ENCODE measurements around the gene EFNA1. TPM values are rescaled to one million over a fixed set of nuclear protein-coding genes. Genes with fewer than 3 reads are reported as not detected.

The EFNA1 gene
- total and polyA plus RNA-seq, 2 of the 4 experiments (the other 2 are of a cell fraction), result 0.90 to 1.6 TPM

DNA sequence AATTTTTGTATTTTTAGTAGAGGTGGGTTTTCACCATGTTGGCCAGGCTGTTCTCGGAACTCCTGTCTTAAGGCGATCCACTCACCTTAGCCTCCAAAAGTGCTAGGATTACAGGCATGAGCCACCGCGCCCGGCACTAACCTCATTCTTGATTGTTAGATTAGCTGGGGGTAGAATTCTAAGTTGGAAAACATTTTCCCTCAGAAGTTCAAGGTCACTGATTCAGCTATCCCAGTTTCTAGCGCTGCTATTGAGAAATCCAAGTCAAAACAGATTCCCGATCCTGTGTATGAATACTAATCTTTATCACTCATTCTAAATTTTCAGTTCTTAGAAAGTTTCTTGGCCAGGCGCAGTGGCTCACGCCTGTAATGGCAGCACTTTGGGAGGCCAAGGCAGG, 24.4 kb upstream of the EFNA1 start:
- Histone ChIP-seq H4K20me1 (ENCODE audit: insufficient read depth, low read length) (no peaks in the 10 kb centered on the region), H3K23ac (ENCODE audit: low read depth, low read length) (no peak overlapping the region), H3K36me3 (ENCODE audit: control insufficient read depth, insufficient read depth, low read length) (no peaks in the 10 kb centered on the region), H3K27ac (ENCODE audit: insufficient read depth, low read length) (no peak overlapping the region), H3K27me3 (ENCODE audit: control insufficient read depth, insufficient read depth, low read length) (peaks cover 39% of the 10 kb centered on the region), H3K18ac (ENCODE audit: low read depth, low read length) (no peak overlapping the region), H4K91ac (ENCODE audit: insufficient read depth, low read depth, low read length) (no peak overlapping the region), H3K79me1 (ENCODE audit: low read depth in 1 of 2, low read length in 2 of 2) (no peaks in the 10 kb centered on the region), H3K4ac (ENCODE audit: low read depth, low read length) (no peak overlapping the region), H2AK9ac (replicated peaks; ENCODE audit: low read depth, low read length, poor library complexity) (no peak overlapping the region), H3K56ac (ENCODE audit: extremely low read depth, insufficient read depth, low read length) (no peak overlapping the region), H3K9me1 (ENCODE audit: insufficient read depth, low read length) (no peaks in the 10 kb centered on the region), H4K5ac (ENCODE audit: low read depth, low read length) (no peak overlapping the region), H3K14ac (replicated peaks; ENCODE audit: low read depth, low read length) (no peak overlapping the region), H3K4me3 (ENCODE audit: insufficient read depth, low read depth, low read length) (no peak overlapping the region), H2BK120ac (ENCODE audit: low read depth, low read length) (no peak overlapping the region), H2BK20ac (ENCODE audit: low read depth, low read length) (no peak overlapping the region), H3K9me3 (ENCODE audit: control insufficient read depth, insufficient read depth, low read length) (no peaks in the 10 kb centered on the region), H4K8ac (ENCODE audit: low read depth in 2 of 2, low read length in 2 of 2) (no peak overlapping the region), H2AK5ac (ENCODE audit: low read depth, low read length) (no peak overlapping the region), H2AFZ (replicated peaks; ENCODE audit: low read length, poor library complexity) (no peak overlapping the region), H2BK15ac (ENCODE audit: low read depth, low read length) (no peak overlapping the region), H3K4me2 (ENCODE audit: low read depth, low read length) (no peak overlapping the region), H2BK5ac (ENCODE audit: low read depth, low read length, poor library complexity, severe bottlenecking) (no peak overlapping the region), H3K9ac (ENCODE audit: low read depth, low read length) (no peak overlapping the region), H3K4me1 (ENCODE audit: control insufficient read depth, insufficient read depth, low read length) (no peaks in the 10 kb centered on the region)
- TF ChIP-seq RAD21 (IDR thresholded peaks at IDR 0.05; ENCODE audit: low read length) (no peak), RCOR1 (IDR thresholded peaks at IDR 0.05; ENCODE audit: insufficient replicate concordance, low read length) (no peak)
- in situ Hi-C loops (cut with MboI; ENCODE audit: low sequenced_read_pairs) (no loop called here), intact Hi-C loops (cut with micrococcal nuclease) (no loop called here), dilution Hi-C loops (cut with HindIII; ENCODE audit: low sequenced_read_pairs, unreplicated experiment) (no loop called here)
- ATAC-seq (ENCODE audit: low read depth) (no peak), DNase-seq (no peak)
- no TSS peak for BruUV-seq (replicated peaks)
- ChIA-PET CTCF (no interaction called here), POLR2A (ENCODE audit: unreplicated experiment) (interaction anchor here (0.6 kb wide), 1 partner anchor 59 kb away, joined by 8 read pairs; no protein-coding TSS in a partner anchor)
- WGBS, 2 experiments (ENCODE audit: extremely low coverage in 2 of 2, insufficient read length in 1 of 2), result 0% methylated on average over 1 of the region's 9 CpGs; no CpG with 5 or more reads in 1 of the 2 experiments
